Osteocyte (in vitro differentiated cells): ENCODE data around the gene BDH1. TPM values are rescaled to one million over a fixed set of nuclear protein-coding genes. Genes with fewer than 3 reads are reported as not detected.

Source experiments
- DNase-seq: peaks from one replicate; pipeline ENCODE4 v3.0.0; 2021; ENCODE audit warnings: mixed read lengths; ENCODE audit not compliant: unreplicated experiment; ENCODE audit errors: extremely low spot score
- H3K27ac Mint-ChIP-seq: one replicate; pipeline ENCODE4 v1.8.0; 2021; ENCODE audit warnings: mild to moderate bottlenecking, mixed read lengths; ENCODE audit not compliant: unreplicated experiment
- H3K27me3 Mint-ChIP-seq: one replicate; pipeline ENCODE4 v1.8.0; 2021; ENCODE audit warnings: mixed read lengths; ENCODE audit not compliant: unreplicated experiment
- H3K36me3 Mint-ChIP-seq: one replicate; pipeline ENCODE4 v1.8.0; 2021; ENCODE audit warnings: mixed read lengths; ENCODE audit not compliant: unreplicated experiment
- H3K4me1 Mint-ChIP-seq: one replicate; pipeline ENCODE4 v1.8.0; 2021; ENCODE audit warnings: mixed read lengths; ENCODE audit not compliant: unreplicated experiment
- H3K4me3 Mint-ChIP-seq: one replicate; pipeline ENCODE4 v1.8.0; 2021; ENCODE audit warnings: mild to moderate bottlenecking, moderate library complexity, mixed read lengths; ENCODE audit not compliant: unreplicated experiment
- H3K9me3 Mint-ChIP-seq: one replicate; pipeline ENCODE4 v1.8.0; 2021; ENCODE audit warnings: mixed read lengths; ENCODE audit not compliant: unreplicated experiment
- CTCF ChIP-seq: fragments of 200-600 bp; sonication (generic); IDR thresholded peaks from 2 replicates; pipeline ENCODE4 v1.5.0; 2021; ENCODE audit warnings: antibody characterized with exemption, mild to moderate bottlenecking, moderate library complexity
- total RNA-seq: library from RNA; stranded (reverse); gene quantifications from 2 replicates; pipeline ENCODE4 v1.2.1, GENCODE V29; 2021

Gene BDH1
- total RNA-seq, 1 donor from 2014 or later, result 12.1 TPM

- no peak for TF ChIP-seq CTCF
- no peaks in the 10 kb centered on the region for H3K27me3 Mint-ChIP-seq
- H3K4me1 Mint-ChIP-seq, result peaks cover 77% of the 10 kb centered on the region
- peak overlapping the region; percentile 65 for H3K27ac Mint-ChIP-seq
- no peak for DNase-seq
- H3K9me3 Mint-ChIP-seq, result no peaks in the 10 kb centered on the region
- H3K36me3 Mint-ChIP-seq, result no peaks in the 10 kb centered on the region
- no peak overlapping the region for H3K4me3 Mint-ChIP-seq
These were observed 60.7 kb downstream of the BDH1 start for GRCh38 chr3:197495059-197495455.

GRCh38 chr3:197494366-197495058, 61.3 kb downstream of the BDH1 start:
- Mint-ChIP-seq H3K27ac (peak overlapping the region; percentile 65), H3K9me3 (no peaks in the 10 kb centered on the region), H3K4me3 (no peak overlapping the region), H3K36me3 (no peaks in the 10 kb centered on the region), H3K4me1 (peaks cover 78% of the 10 kb centered on the region), H3K27me3 (no peaks in the 10 kb centered on the region)
- no peak for TF ChIP-seq CTCF
- no peak for DNase-seq

GRCh38 chr3:197493049-197493448, 62.7 kb downstream of the BDH1 start:
- H3K4me1 Mint-ChIP-seq, result peaks cover 89% of the 10 kb centered on the region

GRCh38 chr3:197491923-197492664, 63.7 kb downstream of the BDH1 start:
- Mint-ChIP-seq H3K9me3 (no peaks in the 10 kb centered on the region), H3K4me1 (peaks cover 99% of the 10 kb centered on the region), H3K27me3 (no peaks in the 10 kb centered on the region), H3K27ac (peak overlapping the region; percentile 64), H3K4me3 (no peak overlapping the region), H3K36me3 (no peaks in the 10 kb centered on the region)
- no peak for TF ChIP-seq CTCF
- no peak for DNase-seq

More at GRCh38 chr3:197493049-197493448, 62.7 kb downstream of the BDH1 start:
- H3K27me3 Mint-ChIP-seq, result no peaks in the 10 kb centered on the region
- no peak for DNase-seq
- no peak overlapping the region for H3K4me3 Mint-ChIP-seq
- H3K9me3 Mint-ChIP-seq, result no peaks in the 10 kb centered on the region
- H3K27ac Mint-ChIP-seq, result peak overlapping the region; percentile 55
- H3K36me3 Mint-ChIP-seq, result no peaks in the 10 kb centered on the region
- TF ChIP-seq CTCF, result no peak

GRCh38 chr3:197491478-197491877, 64.3 kb downstream of the BDH1 start:
- TF ChIP-seq CTCF, result no peak
- H3K36me3 Mint-ChIP-seq, result no peaks in the 10 kb centered on the region
- no peaks in the 10 kb centered on the region for H3K9me3 Mint-ChIP-seq
- H3K4me1 Mint-ChIP-seq, result peaks cover 99% of the 10 kb centered on the region
- H3K27me3 Mint-ChIP-seq, result no peaks in the 10 kb centered on the region
- H3K27ac Mint-ChIP-seq, result peak overlapping the region; percentile 59
- no peak overlapping the region for H3K4me3 Mint-ChIP-seq
- no peak for DNase-seq
